Uterus (tissue), 2 donors: ENCODE measurements around the gene GPR173.

Experiments used
- CTCF ChIP-seq, 4 experiments: fragments of 200-600 bp in 2 of 4; fragments of 450-650 bp in 2 of 4; sonication (generic) in 2 of 4; IDR thresholded peaks; one replicate each; pipeline ENCODE4 v1.5.1; 2016 to 2019; ENCODE audit warnings: antibody characterized with exemption in 4 of 4, mild to moderate bottlenecking in 2 of 4, moderate library complexity in 1 of 4
- POLR2A ChIP-seq, 2 donors: fragments of 450-650 bp; IDR thresholded peaks; one replicate each; pipeline ENCODE4 v1.6.1; 2016; ENCODE audit warnings: antibody characterized with exemption in 2 of 2, mild to moderate bottlenecking in 1 of 2, moderate library complexity in 1 of 2

- TF ChIP-seq POLR2A (IDR thresholded peaks at IDR 0.05) (no peak), CTCF (IDR thresholded peaks at IDR 0.05) (peak; percentile 53 to 72 (median 62))
These were observed 44.6 kb downstream of the GPR173 start for GRCh38 chrX:53093177-53093655.
